Panc1 (cell line): Measurements from ENCODE around the gene SERTAD4. TPM values are rescaled to one million over a fixed set of nuclear protein-coding genes. Genes with fewer than 3 reads are reported as not detected.

ENCODE experiments used
- ATAC-seq: fragments of 200-7000 bp; cut with Tn5 transposase; 2 replicates; pipeline ENCODE4 v1.9.1; 2020; ENCODE audit warnings: mild to moderate bottlenecking, moderate library complexity
- BruUV-seq: library from RNA; stranded (reverse); fragments of 400-500 nt; replicated peaks from 2 replicates; lab custom pipeline; 2021; lab: Mats Ljungman, UMichigan
- CTCF ChIA-PET: fragments of 300-600 bp; sonication (Branson Sonifier 250); formaldehyde crosslinking; loops from one replicate; lab custom pipeline; 2022; ENCODE audit warnings: antibody characterized with exemption; lab: Charles Lee
- POLR2A ChIA-PET: fragments of 300-600 bp; sonication (Branson Sonifier 250); formaldehyde crosslinking; loops from one replicate; lab custom pipeline; 2022; ENCODE audit warnings: antibody characterized with exemption; lab: Charles Lee
- DNase-seq: peaks from one replicate; pipeline ENCODE4 v3.0.0-alpha.2; 2010; ENCODE audit warnings: low read depth, low spot score
- H3K27ac ChIP-seq: 2 replicates; pipeline ENCODE4 v1.5.1; 2011; ENCODE audit warnings: mild to moderate bottlenecking, low read length, inconsistent platforms
- H3K27me3 ChIP-seq: fragments of 200-500 bp; sonication (Bioruptor generic); 2 replicates; pipeline ENCODE4 v1.6.0; 2014; ENCODE audit warnings: low read length, inconsistent platforms; ENCODE audit not compliant: control insufficient read depth, insufficient read depth
- H3K36me3 ChIP-seq: fragments of 200-500 bp; sonication (Bioruptor generic); 2 replicates; pipeline ENCODE4 v1.5.1; 2014; ENCODE audit warnings: inconsistent platforms, mild to moderate bottlenecking, low read length, moderate library complexity; ENCODE audit not compliant: control insufficient read depth, insufficient read depth
- H3K4me1 ChIP-seq: 2 replicates; pipeline ENCODE4 v1.5.1; 2011; ENCODE audit warnings: inconsistent platforms, mild to moderate bottlenecking, low read length, moderate library complexity; ENCODE audit not compliant: control insufficient read depth, insufficient read depth
- H3K4me3 ChIP-seq, 2 experiments: 2 replicates each; pipeline ENCODE4 v1.5.1; 2011 to 2012; ENCODE audit warnings: low read depth in 2 of 2, low read length in 2 of 2, mild to moderate bottlenecking in 2 of 2, inconsistent platforms in 1 of 2, moderate library complexity in 1 of 2
- H3K9me3 ChIP-seq: fragments of 200-500 bp; sonication (Bioruptor generic); 2 replicates; pipeline ENCODE4 v1.5.1; 2014; ENCODE audit warnings: low read depth, mild to moderate bottlenecking, inconsistent platforms, low read length, moderate library complexity; ENCODE audit not compliant: control insufficient read depth, insufficient read depth
- CTCF ChIP-seq: fragments of 450-650 bp; IDR thresholded peaks from 2 replicates; pipeline ENCODE4 v1.5.1; 2017; ENCODE audit warnings: mild to moderate bottlenecking
- POLR2AphosphoS5 ChIP-seq: IDR thresholded peaks from 2 replicates; pipeline ENCODE4 v1.6.1; 2012; ENCODE audit warnings: mild to moderate bottlenecking, low read depth, low read length, moderate library complexity
- REST ChIP-seq, 2 experiments: IDR thresholded peaks; 2 replicates each; pipeline ENCODE4 v1.6.1; 2011 to 2012; ENCODE audit warnings: low read depth in 2 of 2, control low read depth in 1 of 2, low read length in 1 of 2, mild to moderate bottlenecking in 1 of 2, moderate library complexity in 1 of 2; ENCODE audit not compliant: insufficient read depth in 1 of 2
- SIN3A ChIP-seq: IDR thresholded peaks from 2 replicates; pipeline ENCODE4 v1.6.1; 2012; ENCODE audit warnings: low read depth, mild to moderate bottlenecking, low read length, moderate library complexity, borderline replicate concordance; ENCODE audit not compliant: insufficient read depth
- TCF7L2 ChIP-seq: IDR thresholded peaks from 2 replicates; pipeline ENCODE4 v1.6.1; 2011; ENCODE audit warnings: mild to moderate bottlenecking, low read depth, low read length, inconsistent platforms
- in situ Hi-C: cut with HindIII; loops from 2 replicates; pipeline ENCODE4 v1.10.0; 2016; ENCODE audit warnings: low sequenced_read_pairs, low pct_unique_long_range_greater_than_20kb
- intact Hi-C: fragments of 100-400 bp; cut with micrococcal nuclease; formaldehyde crosslinking; loops from one replicate; pipeline ENCODE4 v1.10.0; 2022; ENCODE audit not compliant: unreplicated experiment
- total RNA-seq: library from RNA; stranded (reverse); gene quantifications from one replicate; pipeline ENCODE4 v1.2.1, GENCODE V29; 2021; ENCODE audit not compliant: unreplicated experiment

The SERTAD4 gene
- total RNA-seq, 1 experiment from 2014 or later = 0.31 TPM

- in situ Hi-C loops = no loop called here
- Histone ChIP-seq H3K4me3 (no peak overlapping the region), H3K27ac (no peak overlapping the region), H3K36me3 (no peaks in the 10 kb centered on the region), H3K4me1 (no peaks in the 10 kb centered on the region), H3K27me3 (no peaks in the 10 kb centered on the region), H3K9me3 (no peaks in the 10 kb centered on the region)
- ChIA-PET CTCF (interaction anchor here (0.8 kb wide), 1 partner anchor 474 kb away, joined by 4 read pairs; the partner anchor contains the start of gene C1orf74), POLR2A (no interaction called here)
- ATAC-seq (0 out of 2 replicates have a peak, but pooled peaks have one; percentile 32), DNase-seq (no peak)
- no TSS peak for BruUV-seq
- intact Hi-C loops = no loop called here
- TF ChIP-seq REST (IDR thresholded peaks at IDR 0.05; ENCODE audit: insufficient read depth in 1 of 2, low read depth in 2 of 2, low read length in 1 of 2) = no peak
- TF ChIP-seq POLR2AphosphoS5 = no peak
- no peak for TF ChIP-seq CTCF
- no peak for TF ChIP-seq SIN3A
- no peak for TF ChIP-seq TCF7L2
Measured at GRCh38 chr1:210257698-210258529, 25.3 kb downstream of the SERTAD4 start.

GRCh38 chr1:210259561-210259960, 27.0 kb downstream of the SERTAD4 start:
- TF ChIP-seq REST (IDR thresholded peaks at IDR 0.05; ENCODE audit: insufficient read depth in 1 of 2, low read depth in 2 of 2, low read length in 1 of 2) = no peak
- no peak for TF ChIP-seq TCF7L2
- TF ChIP-seq POLR2AphosphoS5 = no peak
- TF ChIP-seq CTCF = no peak
- TF ChIP-seq SIN3A = no peak
- no peak overlapping the region for H3K27ac ChIP-seq
- no peaks in the 10 kb centered on the region for H3K9me3 ChIP-seq
- ChIA-PET POLR2A (no interaction called here), CTCF (no interaction called here)
- H3K36me3 ChIP-seq = no peaks in the 10 kb centered on the region
- no peak overlapping the region for H3K4me3 ChIP-seq
- no peak for DNase-seq
- H3K27me3 ChIP-seq = no peaks in the 10 kb centered on the region
- intact Hi-C loops = no loop called here
- no TSS peak for BruUV-seq
- in situ Hi-C loops = no loop called here
- H3K4me1 ChIP-seq = no peaks in the 10 kb centered on the region
- no peak for ATAC-seq
